H9 (cell line): ENCODE measurements around the gene IGSF3. TPM values are rescaled to one million over a fixed set of nuclear protein-coding genes. Genes with fewer than 3 reads are reported as not detected.

Experiments used
- DNase-seq: peaks from one replicate; pipeline ENCODE4 v3.0.0-alpha.2; 2017
- H2AFZ ChIP-seq: one replicate; pipeline ENCODE4 v1.6.1; 2013; ENCODE audit warnings: mild to moderate bottlenecking, low read length, control low read depth, moderate library complexity
- H2AK5ac ChIP-seq: 2 replicates; pipeline ENCODE4 v1.6.1; 2013; ENCODE audit warnings: low read length, control low read depth, mixed read lengths; ENCODE audit not compliant: insufficient read length
- H2BK120ac ChIP-seq: one replicate; pipeline ENCODE4 v1.6.1; 2013; ENCODE audit warnings: low read depth, mild to moderate bottlenecking, low read length, control low read depth, inconsistent platforms; ENCODE audit not compliant: poor library complexity, severe bottlenecking
- H2BK12ac ChIP-seq: 2 replicates; pipeline ENCODE4 v1.6.1; 2013; ENCODE audit warnings: low read length, control low read depth, mixed read lengths, low read depth; ENCODE audit not compliant: insufficient read length
- H2BK15ac ChIP-seq: 2 replicates; pipeline ENCODE4 v1.6.1; 2013; ENCODE audit warnings: low read depth, low read length, control low read depth
- H2BK20ac ChIP-seq: one replicate; pipeline ENCODE4 v1.6.1; 2013; ENCODE audit warnings: low read depth, mild to moderate bottlenecking, low read length, control low read depth, inconsistent platforms; ENCODE audit not compliant: poor library complexity, severe bottlenecking
- H2BK5ac ChIP-seq: 2 replicates; pipeline ENCODE4 v1.6.1; 2013; ENCODE audit warnings: low read length, control low read depth, mixed read lengths; ENCODE audit not compliant: insufficient read length
- H3K14ac ChIP-seq: 2 replicates; pipeline ENCODE4 v1.6.1; 2013; ENCODE audit warnings: low read length, control low read depth; ENCODE audit not compliant: insufficient read depth
- H3K18ac ChIP-seq: 2 replicates; pipeline ENCODE4 v1.6.1; 2013; ENCODE audit warnings: low read depth, mild to moderate bottlenecking, mixed read lengths, low read length, control low read depth; ENCODE audit not compliant: insufficient read length
- H3K23ac ChIP-seq: 2 replicates; pipeline ENCODE4 v1.6.1; 2013; ENCODE audit warnings: low read length, control low read depth, mixed read lengths, low read depth; ENCODE audit not compliant: insufficient read length
- H3K23me2 ChIP-seq: 2 replicates; pipeline ENCODE4 v1.6.1; 2013; ENCODE audit warnings: low read depth, mild to moderate bottlenecking, mixed read lengths, low read length, control low read depth; ENCODE audit not compliant: insufficient read length, poor library complexity, severe bottlenecking
- H3K27ac ChIP-seq: 2 replicates; pipeline ENCODE4 v1.5.1; 2013; ENCODE audit warnings: low read length, control low read depth, mixed read lengths, low read depth; ENCODE audit not compliant: insufficient read length
- H3K27me3 ChIP-seq: 2 replicates; pipeline ENCODE4 v1.6.1; 2013; ENCODE audit warnings: low read length, control low read depth, inconsistent platforms; ENCODE audit not compliant: insufficient read depth
- H3K4ac ChIP-seq: 2 replicates; pipeline ENCODE4 v1.6.1; 2013; ENCODE audit warnings: low read depth, mild to moderate bottlenecking, control low read depth, inconsistent platforms, low read length, moderate library complexity
- H3K4me1 ChIP-seq: 2 replicates; pipeline ENCODE4 v1.6.1; 2013; ENCODE audit warnings: low read length, control low read depth, inconsistent platforms; ENCODE audit not compliant: insufficient read depth
- H3K4me2 ChIP-seq: 2 replicates; pipeline ENCODE4 v1.6.1; 2013; ENCODE audit warnings: low read length, control low read depth, mixed read lengths; ENCODE audit not compliant: insufficient read length, insufficient read depth
- H3K56ac ChIP-seq: 2 replicates; pipeline ENCODE4 v1.6.1; 2013; ENCODE audit warnings: low read depth, mild to moderate bottlenecking, mixed read lengths, low read length, control low read depth; ENCODE audit not compliant: insufficient read length
- H3K79me1 ChIP-seq: 2 replicates; pipeline ENCODE4 v1.6.1; 2013; ENCODE audit warnings: low read depth, mild to moderate bottlenecking, moderate library complexity, low read length, control low read depth, inconsistent platforms; ENCODE audit not compliant: insufficient read depth, poor library complexity, severe bottlenecking
- H3K79me2 ChIP-seq: 2 replicates; pipeline ENCODE4 v1.6.1; 2013; ENCODE audit warnings: low read length, control low read depth, inconsistent platforms; ENCODE audit not compliant: insufficient read depth
- H3K9ac ChIP-seq: 2 replicates; pipeline ENCODE4 v1.6.1; 2013; ENCODE audit warnings: low read length, control low read depth, mixed read lengths; ENCODE audit not compliant: insufficient read length; ENCODE audit errors: extremely low read depth
- H3K9me3 ChIP-seq: one replicate; pipeline ENCODE4 v1.6.1; 2013; ENCODE audit warnings: low read depth, low read length, inconsistent platforms; ENCODE audit not compliant: control insufficient read depth
- H3T11ph ChIP-seq: one replicate; pipeline ENCODE4 v1.6.1; 2013; ENCODE audit warnings: mild to moderate bottlenecking, low read length, control low read depth, inconsistent platforms
- H4K20me1 ChIP-seq: one replicate; pipeline ENCODE4 v1.6.1; 2013; ENCODE audit not compliant: control insufficient read depth, insufficient read length, insufficient read depth
- H4K5ac ChIP-seq: 2 replicates; pipeline ENCODE4 v1.6.1; 2013; ENCODE audit warnings: low read depth, mild to moderate bottlenecking, mixed read lengths, low read length, control low read depth; ENCODE audit not compliant: insufficient read length
- H4K8ac ChIP-seq: replicated peaks from 2 replicates; pipeline ENCODE4 v1.6.1; 2013; ENCODE audit warnings: low read length, control low read depth, mixed read lengths, low read depth; ENCODE audit not compliant: insufficient read length
- H4K91ac ChIP-seq: 2 replicates; pipeline ENCODE4 v1.6.1; 2013; ENCODE audit warnings: low read depth, mild to moderate bottlenecking, moderate library complexity, mixed read lengths, low read length, control low read depth; ENCODE audit not compliant: insufficient read length
- H3K27ac Mint-ChIP-seq, 3 experiments: 2 replicates in 2 of 3; 3 replicates in 1 of 3; pipeline ENCODE4 v1.8.0; 2020 to 2021; ENCODE audit warnings: mixed read lengths in 3 of 3, mild to moderate bottlenecking in 1 of 3, moderate library complexity in 1 of 3
- H3K27me3 Mint-ChIP-seq: 2 replicates; pipeline ENCODE4 v1.8.0; 2021; ENCODE audit warnings: low read depth, mild to moderate bottlenecking, moderate library complexity, mixed read lengths
- H3K36me3 Mint-ChIP-seq, 3 experiments: 2 replicates in 2 of 3; 3 replicates in 1 of 3; pipeline ENCODE4 v1.8.0; 2020 to 2021; ENCODE audit warnings: low read depth in 3 of 3, mixed read lengths in 3 of 3; ENCODE audit not compliant: insufficient read depth in 1 of 3
- H3K4me1 Mint-ChIP-seq, 2 experiments: 2 replicates each; pipeline ENCODE4 v1.8.0; 2020; ENCODE audit warnings: mixed read lengths in 2 of 2
- H3K4me3 Mint-ChIP-seq, 2 experiments: 2 replicates in 1 of 2; 3 replicates in 1 of 2; pipeline ENCODE4 v1.8.0; 2020 to 2021; ENCODE audit warnings: mild to moderate bottlenecking in 2 of 2, mixed read lengths in 2 of 2, moderate library complexity in 1 of 2
- H3K9me3 Mint-ChIP-seq, 2 experiments: 2 replicates in 1 of 2; 3 replicates in 1 of 2; pipeline ENCODE4 v1.8.0; 2020; ENCODE audit warnings: mild to moderate bottlenecking in 2 of 2, mixed read lengths in 2 of 2, moderate library complexity in 1 of 2
- CTCF ChIP-seq: fragments of 200-600 bp; sonication (generic); conservative IDR thresholded peaks from 3 replicates; pipeline ENCODE4 v1.8.0; 2021; ENCODE audit warnings: antibody characterized with exemption, mild to moderate bottlenecking
- WGBS: extraction: QIAGEN DNeasy Blood & Tissue Kit; methylation state at CpG from one replicate; pipeline ENCODE4 v1.1.7; 2013; ENCODE audit warnings: missing lambda C conversion rate, low lambda C conversion rate, mixed read lengths; ENCODE audit not compliant: insufficient read length; ENCODE audit errors: extremely low coverage; 5-methylcytosine and 5-hydroxymethylcytosine counted together
- total RNA-seq: library from RNA; stranded (reverse); gene quantifications from 2 replicates; pipeline ENCODE4 v1.2.1, GENCODE V29; 2021

IGSF3 gene
- total RNA-seq, 1 experiment from 2014 or later = 19.1 TPM

- H3K23ac ChIP-seq = no peak overlapping the region
- no peak for TF ChIP-seq CTCF
- H2AK5ac ChIP-seq = no peak overlapping the region
- Mint-ChIP-seq H3K27me3 (no peaks in the 10 kb centered on the region), H3K4me3 (no peak overlapping the region), H3K4me1 (peaks cover 17 to 20% of the 10 kb centered on the region in 2 experiments), H3K9me3 (no peaks in the 10 kb centered on the region), H3K36me3 (peaks cover 11 to 25% (median 24%) of the 10 kb centered on the region in 3 experiments; a peak in 6 of 7 replicates), H3K27ac (peak overlapping the region in 2 of 3 experiments; percentile 44 to 53; a peak in 1 of 7 replicates)
- H3K23me2 ChIP-seq = no peaks in the 10 kb centered on the region
- no peaks in the 10 kb centered on the region for H3K79me2 ChIP-seq
- no peak overlapping the region for H2BK12ac ChIP-seq
- no peak overlapping the region for H3K9ac ChIP-seq
- no peak overlapping the region for H3K18ac ChIP-seq
- no peak overlapping the region for H2BK15ac ChIP-seq
- H2BK120ac ChIP-seq = no peak overlapping the region
- H2BK20ac ChIP-seq = no peak overlapping the region
- H2BK5ac ChIP-seq = no peak overlapping the region
- H3K4me2 ChIP-seq = no peak overlapping the region
- no peak overlapping the region for H4K8ac ChIP-seq
- H3K27me3 ChIP-seq = no peaks in the 10 kb centered on the region
- no peak overlapping the region for H3K56ac ChIP-seq
- H3T11ph ChIP-seq = no peak overlapping the region
- no peaks in the 10 kb centered on the region for H3K9me3 ChIP-seq
- H3K79me1 ChIP-seq = no peaks in the 10 kb centered on the region
- H4K20me1 ChIP-seq = no peaks in the 10 kb centered on the region
- DNase-seq = no peak
- H4K91ac ChIP-seq = no peak overlapping the region
- H3K4ac ChIP-seq = no peak overlapping the region
- H3K27ac ChIP-seq = no peak overlapping the region
- H4K5ac ChIP-seq = no peak overlapping the region
- no peak overlapping the region for H2AFZ ChIP-seq
- no peaks in the 10 kb centered on the region for H3K4me1 ChIP-seq
- WGBS = no CpG with 5 or more reads among the region's 1 CpG
- no peak overlapping the region for H3K14ac ChIP-seq
Measured at GRCh38 chr1:116585886-116586285, 81.6 kb downstream of the IGSF3 start.
